K562 (cell line): ENCODE data around the gene ZNF219. TPM values are rescaled to one million over a fixed set of nuclear protein-coding genes. Genes with fewer than 3 reads are reported as not detected.

Experiments used
- CTBP1 ChIP-seq: fragments of 450-650 bp; IDR thresholded peaks from 2 replicates; pipeline ENCODE4 v1.6.1; 2016; ENCODE audit warnings: borderline replicate concordance
- E2F3 ChIP-seq: fragments of 250-450 bp; sonication (Bioruptor Pico); IDR thresholded peaks from 2 replicates; pipeline ENCODE4 v1.4.0; 2020; ENCODE audit warnings: mild to moderate bottlenecking
- ERF ChIP-seq: fragments of 450-650 bp; formaldehyde crosslinking; IDR thresholded peaks from 2 replicates; pipeline ENCODE4 v1.4.0; 2020; ENCODE audit warnings: mild to moderate bottlenecking, mixed read lengths
- EZH2 ChIP-seq: IDR thresholded peaks from 2 replicates; pipeline ENCODE4 v1.6.1; 2012; ENCODE audit warnings: low read depth, mild to moderate bottlenecking, inconsistent platforms, low read length, borderline replicate concordance
- ILF3 ChIP-seq: fragments of 450-650 bp; IDR thresholded peaks from 2 replicates; pipeline ENCODE4 v1.6.1; 2018; ENCODE audit warnings: antibody characterized with exemption, mild to moderate bottlenecking, moderate library complexity, borderline replicate concordance
- KHSRP ChIP-seq: fragments of 450-650 bp; IDR thresholded peaks from 2 replicates; pipeline ENCODE4 v1.6.1; 2017
- NCOA6 ChIP-seq: fragments of 450-650 bp; IDR thresholded peaks from 2 replicates; pipeline ENCODE4 v1.6.1; 2017; ENCODE audit warnings: mild to moderate bottlenecking
- NCOR1 ChIP-seq: fragments of 450-650 bp; IDR thresholded peaks from 2 replicates; pipeline ENCODE4 v1.6.1; 2016; ENCODE audit warnings: mild to moderate bottlenecking, moderate library complexity
- POLR2B ChIP-seq: fragments of 450-650 bp; IDR thresholded peaks from 2 replicates; pipeline ENCODE4 v1.6.1; 2018; ENCODE audit warnings: low read depth; ENCODE audit not compliant: partially characterized antibody
- POU5F1 ChIP-seq: fragments of 150-350 bp; IDR thresholded peaks from 2 replicates; pipeline ENCODE4 v1.6.1; 2014; ENCODE audit warnings: borderline replicate concordance, low read length, low read depth, mild to moderate bottlenecking; ENCODE audit not compliant: partially characterized antibody
- PTBP1 ChIP-seq: fragments of 200-400 bp; formaldehyde crosslinking; IDR thresholded peaks from 2 replicates; pipeline ENCODE4 v1.6.1; 2017; ENCODE audit warnings: low read depth, low read length
- SMARCA4 ChIP-seq: fragments of 450-650 bp; IDR thresholded peaks from 2 replicates; pipeline ENCODE4 v1.6.1; 2016
- SRF ChIP-seq, 2 experiments: fragments of 250-450, 450-650 bp in 1 of 2; sonication (Bioruptor Pico) in 1 of 2; sonication (generic) in 1 of 2; formaldehyde crosslinking; IDR thresholded peaks; 2 replicates each; pipeline versions ENCODE4 v1.5.0 to v1.5.1; 2020 to 2022; ENCODE audit warnings: mild to moderate bottlenecking in 1 of 2, missing genetic modification reagents in 1 of 2
- STAT5B ChIP-seq: fragments of 250-450 bp; sonication (Bioruptor Pico); IDR thresholded peaks from 2 replicates; pipeline ENCODE4 v1.8.0; 2021; ENCODE audit warnings: mild to moderate bottlenecking, inconsistent platforms
- ZNF311 ChIP-seq: fragments of 250-450 bp; sonication (Bioruptor Pico); IDR thresholded peaks from 2 replicates; pipeline ENCODE4 v1.4.0; 2020; ENCODE audit warnings: mild to moderate bottlenecking, moderate library complexity
- ZNF347 ChIP-seq: fragments of 450-650 bp; formaldehyde crosslinking; IDR thresholded peaks from 2 replicates; pipeline ENCODE4 v1.4.0; 2020; ENCODE audit warnings: low read depth, mild to moderate bottlenecking, moderate library complexity
- ZNF589 ChIP-seq: fragments of 200-800 bp; sonication (Bioruptor generic); IDR thresholded peaks from 2 replicates; pipeline ENCODE4 v1.6.1; 2016; ENCODE audit warnings: low read depth, missing genetic modification characterization, missing compliant biosample characterization
- ZNF780A ChIP-seq: fragments of 250-450 bp; sonication (Bioruptor Pico); IDR thresholded peaks from 2 replicates; pipeline ENCODE4 v1.5.0; 2021; ENCODE audit warnings: mild to moderate bottlenecking
- polyA plus RNA-seq, 8 experiments: library from polyadenylated mRNA; depleted of rRNA in 4 of 8; stranded (reverse) in 5 of 8; unstranded in 3 of 8; fragments of >200 nt; fragmentation: Nextera tagmentation in 2 of 8; fragmentation: Illumina TruSeq in 1 of 8; extraction: Ambion mirVana in 2 of 8; extraction: Trizol in 1 of 8; gene quantifications; 2 replicates each; pipeline versions ENCODE4 v1.2.1 to v1.2.3, GENCODE V29; 2011 to 2014; ENCODE audit warnings: inconsistent platforms in 1 of 8, missing spikeins in 1 of 8
- total RNA-seq, 7 experiments: library from RNA; depleted of rRNA in 6 of 7; stranded (reverse); fragments of >200 nt in 6 of 7; fragmentation: Illumina TruSeq in 2 of 7; extraction: Trizol in 2 of 7; gene quantifications; 2 replicates each; pipeline versions ENCODE4 v1.2.1 to v1.2.3, GENCODE V29; 2011 to 2021; ENCODE audit warnings: low replicate concordance in 1 of 7
- TF ChIP-seq, protein P1 (sequence below): sonication (generic); formaldehyde crosslinking; IDR thresholded peaks from 2 replicates; pipeline ENCODE4 v1.8.1; 2023; ENCODE audit warnings: mild to moderate bottlenecking, missing genetic modification reagents, moderate library complexity
- TF ChIP-seq, protein P2 (sequence below), 2 experiments: fragments of 450-650 bp in 1 of 2; IDR thresholded peaks; 2 replicates each; pipeline ENCODE4 v1.6.1; 2011 to 2017; ENCODE audit warnings: low read depth in 2 of 2, antibody characterized with exemption in 1 of 2, borderline replicate concordance in 1 of 2, low read length in 1 of 2, mild to moderate bottlenecking in 1 of 2, mixed read lengths in 1 of 2; ENCODE audit not compliant: control insufficient read depth in 1 of 2
- TF ChIP-seq, protein P3 (sequence below): fragments of 450-650 bp; formaldehyde crosslinking; IDR thresholded peaks from 2 replicates; pipeline ENCODE4 v1.4.0; 2020; ENCODE audit warnings: mild to moderate bottlenecking, mixed read lengths

The ZNF219 gene
- total and polyA plus RNA-seq, 9 of the 15 experiments (the other 6 are each of a cell fraction or from before 2014, with no cell fraction given) = 0.29 to 10.6 (median 2.8) TPM

DNA sequence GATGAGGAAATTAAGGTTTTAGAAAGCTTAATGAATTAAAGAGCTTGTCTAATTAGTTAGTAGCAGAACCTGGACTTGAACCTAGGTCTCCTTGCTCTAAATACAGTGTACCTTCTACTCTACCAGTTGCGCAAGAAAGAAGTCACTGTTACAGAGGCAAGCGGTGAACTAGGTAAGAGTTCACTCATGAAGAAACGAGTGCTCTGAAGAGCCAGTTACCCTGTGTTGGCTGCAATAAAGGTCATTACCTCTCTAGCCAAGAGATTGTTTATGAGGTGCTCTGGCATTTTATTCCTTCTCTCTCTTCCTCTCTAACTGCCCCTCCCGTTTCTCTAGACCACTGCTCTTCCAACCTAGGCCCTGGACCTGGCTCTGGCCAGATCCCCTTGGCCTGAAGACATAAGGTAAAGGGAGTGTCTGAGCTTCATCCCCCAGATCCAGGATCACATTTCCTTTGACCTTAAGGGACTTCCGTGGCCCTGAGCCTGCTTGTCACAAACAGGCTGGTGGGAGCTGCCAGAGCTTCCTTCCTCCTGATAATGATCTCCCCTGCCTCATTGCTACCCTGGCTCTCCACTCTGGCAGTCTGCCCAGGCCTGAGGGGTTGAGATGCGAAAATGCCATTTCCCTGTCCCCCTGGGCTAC lies 54.4 kb downstream of the ZNF219 start (continued):
- TF ChIP-seq POLR2B (no peak), POU5F1 (no peak), EZH2 (no peak), NCOA6 (no peak), KHSRP (no peak), PTBP1 (no peak), ZNF347 (CRISPR knock-in tag) (no peak), STAT5B (no peak), SMARCA4 (peak; percentile 49), ILF3 (no peak), NCOR1 (no peak), CTBP1 (peak; percentile 66; the same call in 1 of the 2 replicates), ZNF589 (CRISPR knock-in tag) (no peak), SRF (CRISPR knock-in tag; IDR thresholded peaks at IDR 0.05) (no peak), ERF (CRISPR knock-in tag) (no peak), E2F3 (CRISPR knock-in tag) (0 out of 2 replicates have a peak, but pooled peaks have one; percentile 6), ZNF780A (CRISPR knock-in tag) (no peak), ZNF311 (no peak)
- TF ChIP-seq, protein P1, sequence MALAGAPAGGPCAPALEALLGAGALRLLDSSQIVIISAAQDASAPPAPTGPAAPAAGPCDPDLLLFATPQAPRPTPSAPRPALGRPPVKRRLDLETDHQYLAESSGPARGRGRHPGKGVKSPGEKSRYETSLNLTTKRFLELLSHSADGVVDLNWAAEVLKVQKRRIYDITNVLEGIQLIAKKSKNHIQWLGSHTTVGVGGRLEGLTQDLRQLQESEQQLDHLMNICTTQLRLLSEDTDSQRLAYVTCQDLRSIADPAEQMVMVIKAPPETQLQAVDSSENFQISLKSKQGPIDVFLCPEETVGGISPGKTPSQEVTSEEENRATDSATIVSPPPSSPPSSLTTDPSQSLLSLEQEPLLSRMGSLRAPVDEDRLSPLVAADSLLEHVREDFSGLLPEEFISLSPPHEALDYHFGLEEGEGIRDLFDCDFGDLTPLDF (CRISPR knock-in tag) = no peak
- TF ChIP-seq, protein P2, sequence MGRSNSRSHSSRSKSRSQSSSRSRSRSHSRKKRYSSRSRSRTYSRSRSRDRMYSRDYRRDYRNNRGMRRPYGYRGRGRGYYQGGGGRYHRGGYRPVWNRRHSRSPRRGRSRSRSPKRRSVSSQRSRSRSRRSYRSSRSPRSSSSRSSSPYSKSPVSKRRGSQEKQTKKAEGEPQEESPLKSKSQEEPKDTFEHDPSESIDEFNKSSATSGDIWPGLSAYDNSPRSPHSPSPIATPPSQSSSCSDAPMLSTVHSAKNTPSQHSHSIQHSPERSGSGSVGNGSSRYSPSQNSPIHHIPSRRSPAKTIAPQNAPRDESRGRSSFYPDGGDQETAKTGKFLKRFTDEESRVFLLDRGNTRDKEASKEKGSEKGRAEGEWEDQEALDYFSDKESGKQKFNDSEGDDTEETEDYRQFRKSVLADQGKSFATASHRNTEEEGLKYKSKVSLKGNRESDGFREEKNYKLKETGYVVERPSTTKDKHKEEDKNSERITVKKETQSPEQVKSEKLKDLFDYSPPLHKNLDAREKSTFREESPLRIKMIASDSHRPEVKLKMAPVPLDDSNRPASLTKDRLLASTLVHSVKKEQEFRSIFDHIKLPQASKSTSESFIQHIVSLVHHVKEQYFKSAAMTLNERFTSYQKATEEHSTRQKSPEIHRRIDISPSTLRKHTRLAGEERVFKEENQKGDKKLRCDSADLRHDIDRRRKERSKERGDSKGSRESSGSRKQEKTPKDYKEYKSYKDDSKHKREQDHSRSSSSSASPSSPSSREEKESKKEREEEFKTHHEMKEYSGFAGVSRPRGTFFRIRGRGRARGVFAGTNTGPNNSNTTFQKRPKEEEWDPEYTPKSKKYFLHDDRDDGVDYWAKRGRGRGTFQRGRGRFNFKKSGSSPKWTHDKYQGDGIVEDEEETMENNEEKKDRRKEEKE (IDR thresholded peaks at IDR 0.05; ENCODE audit: borderline replicate concordance in 1 of 2, control insufficient read depth in 1 of 2, low read depth in 2 of 2, low read length in 1 of 2) = no peak
- TF ChIP-seq, protein P3, sequence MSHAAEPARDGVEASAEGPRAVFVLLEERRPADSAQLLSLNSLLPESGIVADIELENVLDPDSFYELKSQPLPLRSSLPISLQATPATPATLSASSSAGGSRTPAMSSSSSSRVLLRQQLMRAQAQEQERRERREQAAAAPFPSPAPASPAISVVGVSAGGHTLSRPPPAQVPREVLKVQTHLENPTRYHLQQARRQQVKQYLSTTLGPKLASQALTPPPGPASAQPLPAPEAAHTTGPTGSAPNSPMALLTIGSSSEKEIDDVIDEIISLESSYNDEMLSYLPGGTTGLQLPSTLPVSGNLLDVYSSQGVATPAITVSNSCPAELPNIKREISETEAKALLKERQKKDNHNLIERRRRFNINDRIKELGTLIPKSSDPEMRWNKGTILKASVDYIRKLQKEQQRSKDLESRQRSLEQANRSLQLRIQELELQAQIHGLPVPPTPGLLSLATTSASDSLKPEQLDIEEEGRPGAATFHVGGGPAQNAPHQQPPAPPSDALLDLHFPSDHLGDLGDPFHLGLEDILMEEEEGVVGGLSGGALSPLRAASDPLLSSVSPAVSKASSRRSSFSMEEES = no peak
